Stimulated activated CD4-positive, alpha-beta T cell treated with anti-CD3 and anti-CD28 coated beads, Interleukin-4, amount 100 ng/mL, for 48 hours (primary cell): ENCODE results near the gene UBC.

Experiments
- DNase-seq, 2 donors: peaks; one replicate each; pipeline ENCODE4 v3.0.0-alpha.2; 2020; ENCODE audit warnings: low read depth in 2 of 2

Gene UBC

DNA sequence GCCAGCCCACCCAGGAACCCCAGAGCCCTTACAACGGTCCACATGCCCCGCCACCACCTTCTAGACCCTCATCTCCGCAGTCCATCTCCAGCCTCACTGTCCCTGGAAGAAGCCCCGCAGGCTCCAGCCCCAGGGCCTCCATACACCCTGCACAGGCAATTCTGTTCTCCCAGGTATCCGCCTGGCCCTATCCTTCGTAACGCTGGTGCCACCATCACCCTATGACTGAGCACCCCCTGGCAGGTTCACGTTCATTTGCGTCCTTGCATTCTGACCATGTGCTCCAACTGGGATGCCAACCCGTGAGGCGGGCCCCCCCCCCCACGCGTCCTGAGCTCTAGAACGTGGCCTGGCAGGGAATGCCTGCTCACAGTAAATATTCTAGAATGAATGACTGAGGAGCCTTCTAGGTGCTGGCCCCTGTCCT is 50.1 kb downstream of the UBC start:
- no peak for DNase-seq

DNA sequence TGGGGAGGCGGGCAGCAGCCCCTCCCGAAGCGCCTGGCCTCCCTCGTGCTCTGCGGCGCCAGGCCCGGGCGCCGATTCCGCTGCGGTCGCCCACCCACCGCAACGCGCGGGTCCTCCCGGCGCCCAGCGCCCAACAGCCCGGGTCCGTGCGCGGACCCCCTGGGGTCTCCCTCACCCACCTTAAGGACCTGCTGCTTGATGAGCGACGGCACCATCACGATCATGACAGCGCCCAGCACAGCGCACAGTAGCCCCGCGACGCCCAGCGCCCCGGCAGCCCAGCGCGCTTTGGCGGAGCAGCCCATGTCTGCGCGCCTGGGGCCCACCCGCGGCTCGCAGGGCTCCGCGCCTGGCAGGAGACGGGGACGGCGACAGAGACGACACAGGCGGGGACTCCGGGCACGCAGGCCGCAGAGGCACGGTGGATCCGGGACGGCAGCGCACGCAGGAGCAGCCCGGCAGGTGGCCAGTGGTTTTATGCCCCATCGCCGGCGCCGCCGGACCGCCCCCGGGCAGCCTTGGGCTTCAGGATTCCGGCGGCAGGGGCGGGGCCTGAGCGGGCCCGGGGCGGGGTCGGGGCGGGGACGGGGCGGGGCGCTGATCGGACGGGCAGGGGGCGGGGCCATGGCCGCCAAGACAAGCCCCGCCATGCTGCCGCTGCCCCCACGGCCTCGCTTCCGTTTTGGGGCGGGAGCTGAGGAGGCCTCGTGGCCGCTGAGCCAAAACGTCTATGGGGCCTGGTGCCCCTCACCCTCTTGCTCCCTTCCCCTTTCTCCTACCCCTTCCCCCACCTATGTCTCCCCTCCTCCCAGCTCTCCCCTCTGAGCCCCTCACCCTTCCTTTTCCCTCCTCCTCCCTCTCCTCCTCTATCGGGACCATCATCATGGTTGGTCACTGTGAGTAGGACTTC is 50.8 kb downstream of the UBC start, which contains the start of gene SCARB1:
SCARB1 (minus strand) TSS at position 449 of the 910 bp plus-strand sequence; CDS start at position 305, 144 bp downstream.
- DNase-seq: peak; percentile 66 to 79

DNA sequence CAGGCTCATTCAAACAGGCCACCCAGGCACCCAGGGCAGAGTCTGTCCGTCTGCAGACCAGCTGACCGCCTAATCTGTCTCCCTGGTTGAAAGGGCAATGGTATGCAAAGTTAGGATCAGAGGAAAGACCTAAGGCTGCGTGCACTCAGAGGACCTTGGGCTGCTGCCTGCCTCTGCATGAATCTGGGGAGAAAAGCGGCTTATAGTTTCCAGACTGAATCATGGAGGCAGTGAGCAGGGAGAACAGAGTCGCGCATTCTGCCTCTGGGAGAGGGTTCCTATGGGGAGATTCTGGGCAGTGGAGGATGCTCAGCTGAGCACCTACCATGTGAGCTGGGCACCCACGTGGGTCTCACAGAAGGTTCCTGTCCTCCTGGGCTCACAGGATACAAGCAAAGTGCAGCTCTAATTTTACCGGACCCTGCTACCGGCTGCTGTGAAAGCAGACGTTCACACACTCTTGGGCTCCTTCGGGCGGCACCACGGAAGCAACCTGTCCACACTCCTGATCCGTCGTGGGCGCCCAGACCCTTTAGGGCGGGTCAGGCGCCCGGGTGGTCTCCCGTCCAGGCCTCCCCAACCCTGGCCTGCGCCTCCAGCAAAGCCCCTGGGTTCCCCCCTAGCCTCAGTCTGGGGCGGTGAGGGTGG is 51.6 kb downstream of the UBC start:
- no peak for DNase-seq

DNA sequence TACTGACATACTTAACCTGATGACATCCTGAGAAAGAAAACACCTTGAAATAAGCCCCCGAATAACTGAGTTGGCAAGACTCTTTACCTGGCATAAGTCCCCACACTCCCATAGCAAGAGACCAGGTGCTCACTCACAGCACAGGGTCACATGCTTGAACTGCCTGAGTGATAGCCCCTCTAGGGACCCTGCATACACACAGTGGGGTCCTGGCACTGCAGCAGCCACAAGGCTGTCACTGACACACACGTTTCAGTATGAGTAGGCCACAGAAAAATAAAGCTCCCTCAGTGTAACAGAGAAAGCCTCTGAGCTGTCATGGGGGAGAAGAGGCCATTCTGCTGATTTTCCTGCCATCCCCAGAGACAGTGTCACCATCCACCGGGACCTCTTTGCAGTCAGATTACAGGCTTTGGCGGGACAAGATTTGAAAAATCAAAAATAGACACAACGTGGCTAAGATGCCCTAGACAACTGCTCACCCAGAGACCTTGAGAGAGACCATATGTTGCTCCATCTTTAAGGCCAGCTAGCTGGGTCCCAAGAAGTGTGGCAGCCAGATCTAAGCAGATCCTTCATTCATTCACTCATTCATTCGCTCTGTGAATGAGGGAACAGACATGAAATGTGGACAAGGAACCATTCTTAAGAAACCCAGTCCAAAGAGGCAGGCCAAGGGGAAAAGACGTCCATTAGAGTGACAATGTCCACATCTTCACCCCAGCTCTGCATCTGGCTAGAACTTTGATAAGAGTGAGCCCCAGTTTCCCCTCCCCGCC is 52.4 kb downstream of the UBC start:
- no peak for DNase-seq
